Measurements from ENCODE around the gene DLGAP1.

Gene DLGAP1

GRCh38 chr18:3798032-3798431, 657.1 kb downstream of the DLGAP1 start:
- DNase-seq: no peak

- no peak for DNase-seq
Observed at GRCh38 chr18:3796434-3796833, 658.7 kb downstream of the DLGAP1 start.

GRCh38 chr18:3794537-3795348, 660.4 kb downstream of the DLGAP1 start:
- DNase-seq: no peak

DNA sequence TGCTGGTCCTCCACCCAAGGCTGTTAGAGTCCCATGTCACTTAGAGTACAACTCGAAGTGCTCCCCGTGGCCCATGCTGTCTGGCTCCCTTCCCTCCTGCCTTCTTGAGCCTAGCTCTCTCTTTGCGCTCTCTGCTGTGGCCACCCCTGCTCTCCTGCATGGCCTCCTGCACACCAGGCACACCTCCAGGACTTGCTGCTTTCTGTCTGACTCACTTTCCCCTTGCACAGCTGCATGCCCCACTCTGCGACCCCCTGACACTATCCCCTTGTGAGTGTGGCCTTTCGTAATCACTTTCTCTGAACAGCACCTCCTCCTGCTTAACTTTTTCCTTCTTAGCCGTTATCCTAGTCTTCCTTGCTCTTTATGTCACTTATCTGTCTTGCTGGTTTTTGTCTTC, 661.6 kb downstream of the DLGAP1 start:
- no peak for DNase-seq

DNA sequence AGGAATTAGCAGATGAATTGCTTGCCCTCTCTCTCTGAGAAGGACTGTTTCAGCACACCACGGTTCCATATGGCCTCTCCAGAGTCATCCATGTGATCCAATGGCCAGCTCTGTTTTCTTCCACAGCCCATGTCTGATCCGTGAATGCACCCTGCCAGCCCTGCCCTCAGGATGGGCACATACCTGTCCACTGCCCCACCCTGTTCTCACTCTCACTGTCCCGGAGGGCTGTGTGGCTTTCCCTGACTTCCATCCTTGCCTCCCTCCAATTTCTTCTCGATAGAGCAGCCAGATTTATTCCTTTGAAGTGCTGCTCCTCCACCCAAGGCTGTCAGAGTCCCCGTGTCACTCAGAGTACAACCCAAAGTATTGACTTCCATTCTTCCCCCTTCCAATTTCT, 662.0 kb downstream of the DLGAP1 start:
- DNase-seq: no peak

- no peak for DNase-seq
Observed at GRCh38 chr18:3792711-3793110, 662.4 kb downstream of the DLGAP1 start.

DNA sequence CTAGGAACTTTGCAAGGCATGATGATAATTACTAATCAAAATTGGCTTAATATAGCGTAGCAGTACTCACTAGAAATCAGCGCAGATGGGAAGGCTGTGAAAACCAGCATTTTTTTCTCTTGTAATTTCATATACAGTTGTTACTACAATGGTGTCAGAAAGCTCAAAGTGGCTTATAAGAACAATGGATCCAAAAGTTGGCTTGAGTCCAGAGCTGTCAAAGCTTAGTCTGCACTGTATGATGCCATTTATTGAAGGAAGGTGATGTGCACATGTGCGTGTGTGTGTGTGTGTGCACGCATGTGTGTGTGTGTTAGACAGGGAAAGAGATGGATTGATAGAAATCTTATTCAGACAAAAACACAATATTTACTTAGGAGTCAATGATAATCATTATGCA, 663.9 kb downstream of the DLGAP1 start:
- DNase-seq: no peak

GRCh38 chr18:3790703-3791102, 664.4 kb downstream of the DLGAP1 start:
- DNase-seq: no peak

- no peak for DNase-seq
Observed at GRCh38 chr18:3789525-3789924, 665.6 kb downstream of the DLGAP1 start.

GRCh38 chr18:3784949-3785348, 670.2 kb downstream of the DLGAP1 start:
- DNase-seq: no peak

GRCh38 chr18:3782901-3783300, 672.2 kb downstream of the DLGAP1 start:
- DNase-seq: no peak

DNA sequence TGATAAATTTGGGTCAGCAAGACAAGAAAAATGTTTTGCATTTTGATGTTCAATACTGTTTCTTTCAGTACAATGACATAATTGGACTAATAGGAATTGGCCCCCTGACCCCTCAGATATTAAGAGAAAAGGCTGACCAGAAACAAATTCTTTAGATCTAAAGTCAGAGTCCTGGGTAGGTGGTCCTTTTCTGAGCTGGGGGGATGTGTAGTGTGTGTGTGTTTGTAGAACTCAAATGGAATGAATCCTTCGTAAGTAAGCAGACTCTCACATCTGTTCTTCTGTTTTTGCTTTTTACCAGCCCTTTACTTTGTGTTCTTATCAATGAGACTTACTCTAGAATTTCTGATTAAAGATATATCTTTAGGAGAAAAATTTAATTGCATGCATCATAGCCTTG, 677.4 kb downstream of the DLGAP1 start:
- no peak for DNase-seq

- no peak for DNase-seq
Observed at GRCh38 chr18:3777122-3777521, 678.0 kb downstream of the DLGAP1 start.

- no peak for DNase-seq
Observed at GRCh38 chr18:3775996-3776395, 679.1 kb downstream of the DLGAP1 start.

DNA sequence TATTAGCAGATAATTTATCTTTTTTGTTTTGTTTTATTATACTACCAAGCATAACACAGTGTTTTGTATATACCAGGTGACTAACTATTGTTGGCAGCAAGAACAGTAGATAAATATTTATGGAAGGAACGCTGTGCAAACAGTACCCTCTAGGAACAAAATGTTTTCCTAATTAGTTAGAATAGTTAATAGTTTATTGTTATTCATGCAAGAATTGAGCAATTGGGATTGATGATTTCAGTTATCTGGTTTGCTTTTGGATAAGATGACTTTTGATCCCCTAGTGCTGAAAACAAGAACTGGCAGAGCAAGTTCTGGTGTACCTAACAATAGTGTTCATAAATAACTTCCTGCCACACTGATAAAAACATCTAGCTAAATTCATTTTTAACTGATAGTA, 681.8 kb downstream of the DLGAP1 start:
- no peak for DNase-seq

DNA sequence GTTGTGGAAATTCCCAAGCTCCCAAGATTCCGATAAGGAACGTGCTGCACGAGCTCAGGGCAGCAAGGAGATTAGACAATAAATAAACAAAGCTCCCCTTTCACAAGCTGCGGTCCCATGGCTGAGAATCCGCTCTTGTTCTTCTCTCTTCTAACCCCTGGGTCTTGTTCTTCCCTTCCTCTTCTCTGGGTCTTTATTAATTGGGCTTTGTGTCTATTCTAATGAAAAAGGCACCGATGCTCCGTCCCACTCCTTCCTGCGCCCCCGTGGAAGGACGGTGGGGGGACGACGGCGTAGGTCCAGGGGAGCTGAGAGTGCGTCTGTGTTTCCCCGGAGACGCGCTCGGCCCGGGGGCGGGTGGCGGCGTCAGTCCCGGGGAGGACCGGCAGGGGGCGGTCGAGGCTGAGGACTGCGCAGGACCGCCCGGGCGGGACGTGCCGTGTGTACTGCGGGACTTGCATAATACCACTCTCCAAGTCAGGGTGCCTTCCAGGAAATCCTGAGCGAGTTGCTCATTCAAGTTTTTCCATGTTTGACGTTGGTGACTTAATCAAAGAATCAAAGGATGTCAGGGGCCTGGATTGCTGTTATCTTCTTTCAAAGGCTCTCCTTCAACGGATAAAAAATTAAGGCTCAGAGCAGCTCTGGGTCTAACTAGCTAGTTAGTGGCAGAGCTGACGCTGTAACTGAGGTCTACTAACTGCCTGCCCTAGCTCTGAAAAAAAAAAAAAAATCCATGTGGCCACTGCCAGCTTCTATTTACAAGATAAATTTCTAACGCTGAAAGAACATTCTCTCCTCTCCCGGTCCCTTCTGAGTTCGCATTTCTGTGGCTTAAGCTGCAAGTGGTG, 683.8 kb downstream of the DLGAP1 start:
- peak; percentile 58 for DNase-seq

- no peak for DNase-seq
Observed at GRCh38 chr18:3761266-3761665, 693.8 kb downstream of the DLGAP1 start.

DNA sequence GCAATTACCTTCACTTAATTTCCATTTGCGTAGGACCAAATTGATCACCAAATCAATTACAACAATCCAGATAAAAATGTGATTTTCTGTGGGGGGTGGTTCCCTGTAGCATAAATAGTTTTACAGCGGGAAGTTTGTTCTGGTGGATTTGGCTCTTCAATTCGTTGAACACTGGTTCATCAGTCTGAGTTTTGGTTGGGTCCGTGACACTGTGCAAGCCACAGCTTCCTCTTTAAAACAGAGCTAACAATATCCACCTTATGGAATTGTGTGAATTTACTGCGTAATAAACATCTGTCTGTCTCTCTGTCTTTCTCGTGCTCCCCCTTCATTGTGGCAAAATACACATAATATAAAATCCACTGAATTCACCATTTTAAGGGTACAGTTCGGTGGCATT, 694.4 kb downstream of the DLGAP1 start:
- DNase-seq: no peak

- DNase-seq: no peak
Observed at GRCh38 chr18:3759099-3759498, 696.0 kb downstream of the DLGAP1 start.

- DNase-seq: no peak
Observed at GRCh38 chr18:3758531-3758930, 696.6 kb downstream of the DLGAP1 start.

- no peak for DNase-seq
Observed at GRCh38 chr18:3757361-3757760, 697.7 kb downstream of the DLGAP1 start.

DNA sequence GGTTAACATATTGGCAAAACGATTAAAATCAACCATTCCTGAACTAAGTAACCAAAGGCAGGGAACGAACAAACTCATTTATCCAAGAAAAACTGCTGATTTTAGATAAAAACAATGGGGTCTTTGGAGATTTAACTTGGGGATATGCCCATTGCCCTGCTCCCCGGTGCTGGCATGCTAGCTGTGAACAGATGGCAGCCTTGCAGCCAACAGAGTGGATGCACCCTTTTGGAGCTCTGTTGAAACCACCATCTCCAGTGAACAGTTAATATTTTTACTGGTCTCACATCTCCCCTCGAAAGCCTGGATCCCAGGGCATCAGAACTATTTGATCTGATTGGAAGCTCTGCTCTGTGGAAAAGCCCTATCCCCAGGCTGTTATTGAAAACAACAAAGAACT, 702.0 kb downstream of the DLGAP1 start:
- no peak for DNase-seq

DNA sequence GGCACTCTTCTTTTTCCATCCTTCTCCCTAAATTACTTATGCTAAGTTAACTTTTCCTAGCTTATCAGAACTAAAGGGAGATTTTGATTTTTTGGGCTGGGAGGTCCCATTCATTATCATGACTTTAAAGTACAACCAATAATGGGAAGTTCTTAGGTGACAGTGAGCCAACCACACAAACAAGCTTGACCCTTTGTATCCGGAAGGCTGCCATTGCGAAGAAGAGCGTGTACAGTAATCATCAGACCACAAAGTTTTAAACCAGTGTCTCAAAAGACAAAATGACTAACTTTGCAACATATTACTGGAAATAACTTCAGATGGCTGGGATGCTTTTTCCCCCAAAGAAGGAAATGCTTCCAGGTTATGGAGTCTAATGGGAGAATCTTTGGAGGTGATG, 707.0 kb downstream of the DLGAP1 start:
- DNase-seq: no peak

All from activated CD4-positive, alpha-beta T cell treated with anti-CD3 and anti-CD28 coated beads for 1 hour (primary cell).